NCI-H1092 treated with DMSO at 0.1 percent for 48 hours (cell line): Measurements from ENCODE around the gene FBXL14.

Experiments
- DNase-seq: peaks from one replicate; lab custom pipeline; 2025; lab: John Stamatoyannopoulos, UW

The FBXL14 gene

DNA sequence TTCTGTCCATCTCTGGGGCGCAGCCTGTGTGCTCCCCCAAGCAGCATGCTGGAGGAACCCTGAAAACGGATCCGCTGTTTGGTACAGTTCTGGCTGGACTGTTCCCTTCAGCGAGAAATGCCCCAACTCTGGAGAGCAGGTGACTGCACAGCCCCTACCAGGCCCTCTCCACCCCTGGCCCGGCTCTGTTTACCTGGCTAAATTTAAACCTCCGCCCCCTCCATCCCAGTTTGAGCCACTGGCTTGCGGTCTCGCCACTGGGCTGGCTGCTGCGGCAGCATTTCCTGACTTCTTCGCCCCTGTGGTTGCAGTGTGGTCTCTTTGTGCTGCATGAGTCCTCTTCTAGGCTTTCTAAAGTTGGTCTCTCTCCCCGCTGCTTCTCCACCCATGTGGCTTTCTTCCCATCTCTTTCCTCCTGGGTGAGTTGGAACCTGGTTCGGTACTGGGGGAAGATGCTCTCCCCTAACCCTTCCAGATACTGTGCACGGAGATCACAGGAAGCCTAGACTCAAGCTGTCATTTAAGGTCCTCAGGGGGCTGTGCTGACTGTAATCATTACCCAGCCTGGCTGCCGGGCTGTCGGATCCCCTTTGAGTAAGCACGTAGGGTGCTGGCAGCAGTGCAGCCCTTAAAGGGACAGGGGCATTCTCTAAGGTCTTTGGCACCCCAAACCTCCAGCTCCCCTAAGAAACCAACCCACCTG lies 60.6 kb downstream of the FBXL14 start:
- DNase-seq: no peak

DNA sequence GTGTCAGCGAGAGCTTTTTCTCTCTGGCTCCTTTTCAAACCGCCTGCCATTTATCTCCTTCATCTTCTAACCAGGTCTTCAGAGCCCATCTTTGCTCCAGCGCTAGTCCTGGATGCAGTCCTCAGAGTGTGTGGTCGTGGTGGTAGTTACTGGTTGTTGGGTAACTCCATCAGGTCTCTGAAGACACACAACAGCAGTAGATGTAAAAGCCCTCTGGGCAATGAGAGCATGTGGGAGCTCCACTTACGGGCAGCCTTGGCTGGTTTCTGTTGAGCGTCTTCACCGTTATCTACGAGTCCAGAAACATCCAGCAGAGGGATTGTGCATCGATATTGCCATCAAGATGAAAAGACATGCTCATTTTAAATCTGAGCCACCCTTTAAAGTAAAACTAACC lies 61.2 kb downstream of the FBXL14 start:
- DNase-seq: no peak

DNA sequence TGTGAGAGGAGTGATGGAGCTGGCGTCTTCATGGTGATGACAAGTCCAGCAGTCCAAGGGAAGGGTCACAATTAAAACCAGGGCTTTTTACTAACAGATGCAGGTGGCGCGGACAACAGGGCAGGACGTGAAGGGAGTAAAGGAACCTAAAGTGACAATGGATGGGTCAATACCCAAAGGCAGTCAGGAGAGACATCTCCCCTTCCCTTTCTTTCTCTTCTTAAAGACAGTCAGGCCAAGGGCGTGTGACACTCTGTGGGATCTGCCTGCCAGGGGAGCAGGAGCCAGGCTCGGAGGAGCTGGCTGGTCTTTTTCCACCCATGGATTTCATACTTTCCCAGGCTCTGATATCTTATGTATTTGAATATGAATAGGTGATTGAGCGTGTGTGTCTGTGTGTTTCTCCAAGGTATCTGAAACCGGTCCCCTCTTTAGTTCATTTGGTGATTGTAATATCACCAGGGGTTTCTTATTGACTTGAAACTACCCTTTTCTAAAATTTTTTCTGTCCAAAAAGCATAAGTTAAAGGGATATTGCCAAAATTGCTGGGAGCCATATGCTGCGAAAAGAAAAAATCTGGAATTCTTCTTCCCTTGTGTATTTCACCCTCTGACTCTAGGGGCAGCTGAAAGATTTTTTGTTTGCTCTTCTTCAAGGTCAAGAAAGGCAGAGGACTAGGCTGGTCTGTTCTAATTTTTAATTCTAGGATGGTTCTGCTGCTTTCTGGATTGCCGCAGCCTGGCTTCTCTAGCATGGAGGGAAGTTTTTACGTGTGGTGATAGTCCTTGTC lies 61.8 kb downstream of the FBXL14 start:
- DNase-seq: no peak

DNA sequence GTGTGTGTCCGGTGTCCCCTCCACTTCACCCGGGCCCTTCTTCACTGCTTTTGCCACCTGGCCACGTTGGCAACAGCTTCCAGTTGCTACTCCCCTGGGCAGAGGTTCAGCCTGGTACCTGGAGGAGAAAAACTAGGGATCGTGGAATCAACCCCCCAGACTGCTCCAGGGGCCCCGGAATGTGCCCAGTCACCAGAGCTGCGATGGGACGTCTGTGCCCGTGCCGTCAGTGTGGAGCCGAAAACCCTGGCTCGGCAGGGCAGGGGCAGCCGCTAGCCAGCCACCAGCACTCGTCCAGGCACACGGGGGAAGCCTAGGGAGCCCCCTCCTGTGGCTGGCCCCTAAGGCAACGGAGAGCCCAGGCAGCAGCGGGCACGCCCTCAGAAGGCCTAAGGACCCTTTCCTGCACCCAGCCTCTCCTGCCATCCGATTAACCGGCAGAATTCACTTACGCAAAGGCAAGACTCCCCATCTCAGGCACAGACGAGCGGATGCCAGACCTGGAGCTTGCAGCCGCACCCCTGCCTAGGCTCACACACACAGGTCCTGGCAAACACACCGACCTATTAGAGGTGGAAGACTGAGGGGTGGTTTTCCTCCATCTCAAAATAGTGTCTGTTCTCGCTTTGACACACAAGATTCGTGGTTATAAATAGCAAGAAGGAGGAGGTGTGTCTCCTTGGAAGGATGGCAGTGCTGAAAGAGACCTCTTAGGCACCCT lies 62.6 kb downstream of the FBXL14 start:
- no peak for DNase-seq

DNA sequence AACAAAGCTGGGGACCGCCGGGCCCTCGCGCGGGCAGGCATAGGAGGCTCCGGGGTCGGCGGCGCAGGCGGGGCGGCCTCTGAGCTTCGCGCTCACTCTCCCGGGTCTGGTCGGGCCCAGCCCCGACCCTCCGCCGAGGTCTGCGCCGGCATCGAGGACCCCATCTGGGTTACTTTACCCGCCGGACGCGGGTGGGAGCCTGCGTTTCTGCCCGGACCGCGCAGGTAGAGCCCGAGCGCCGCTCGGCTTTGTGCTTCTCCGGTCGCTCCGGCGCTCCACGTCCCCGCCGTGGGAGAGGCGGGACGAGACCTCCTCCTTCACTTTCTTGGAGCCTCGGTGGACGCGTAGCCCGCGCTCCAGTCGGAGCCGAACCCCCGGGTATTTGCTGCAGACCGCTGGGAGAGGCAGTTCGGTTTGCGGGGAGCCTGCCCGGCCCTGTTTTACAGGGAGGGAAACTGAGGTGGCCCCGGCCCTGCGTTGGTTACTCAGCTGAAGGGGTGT lies 63.2 kb downstream of the FBXL14 start:
- no peak for DNase-seq

DNA sequence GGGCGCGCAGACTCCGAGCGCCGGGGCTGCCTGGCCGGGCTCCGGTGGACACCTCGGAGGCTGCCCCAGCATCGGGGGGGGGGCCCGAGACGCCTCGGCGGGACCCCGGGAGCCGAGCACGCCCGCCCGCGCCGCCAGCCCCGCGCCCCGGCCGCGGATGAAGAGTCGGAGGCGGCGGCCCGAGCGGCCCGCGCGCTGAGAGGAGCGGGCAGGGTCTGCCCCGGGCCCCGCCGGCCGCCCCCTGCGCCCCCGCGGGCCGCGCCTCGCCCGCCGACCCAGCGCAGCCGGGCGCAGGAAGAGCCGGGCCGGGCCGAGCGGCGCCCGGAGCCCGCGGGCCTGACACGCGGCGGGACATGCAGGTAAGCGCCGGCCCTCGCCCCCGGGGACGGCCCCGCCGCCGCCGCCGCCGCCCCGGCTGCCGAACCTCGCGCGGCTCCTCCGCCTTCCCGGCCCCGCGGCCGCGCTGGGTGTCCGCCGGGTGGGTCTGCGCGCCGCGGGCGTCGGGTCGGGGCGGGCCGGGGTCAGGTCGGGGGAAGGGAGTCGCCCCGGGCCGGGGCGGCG lies 63.7 kb downstream of the FBXL14 start:
- DNase-seq: no peak

DNA sequence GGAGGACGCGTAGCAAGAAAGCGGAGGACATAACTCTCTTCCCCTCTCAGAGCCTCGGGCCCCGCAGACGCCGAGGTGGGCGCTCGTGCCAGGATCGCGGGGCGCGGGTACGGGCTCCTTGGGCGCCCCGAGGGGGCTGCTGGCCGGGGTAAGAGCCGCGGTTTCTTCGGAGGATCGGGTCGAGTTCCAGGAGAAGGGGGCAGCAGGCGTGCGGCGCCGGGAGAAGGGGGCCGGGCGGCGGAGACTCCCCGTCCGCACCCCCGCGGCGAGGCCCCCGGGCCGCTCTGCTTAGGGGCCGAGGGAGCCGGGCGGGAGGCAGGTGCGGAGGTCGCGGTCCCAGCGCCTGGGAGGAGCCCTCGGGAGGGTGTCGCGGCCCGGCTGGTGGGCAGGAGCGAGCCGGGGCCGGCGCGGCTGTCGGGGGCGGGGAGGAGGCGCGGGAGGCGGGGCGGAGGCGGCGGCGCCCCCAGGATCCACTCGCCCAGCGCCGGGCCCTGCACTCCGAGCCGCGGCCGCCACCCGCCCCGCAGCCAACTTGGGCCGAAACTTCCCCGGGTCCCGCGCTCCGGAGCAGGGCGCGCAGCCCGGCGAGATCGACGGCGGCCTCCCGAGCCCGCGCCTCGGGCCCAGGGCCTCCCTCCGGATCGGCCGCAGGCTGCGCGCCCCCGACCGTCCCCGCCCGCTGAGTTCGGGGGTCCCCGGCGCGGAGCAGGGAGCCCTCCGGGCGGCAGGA lies 64.4 kb downstream of the FBXL14 start:
- no peak for DNase-seq

DNA sequence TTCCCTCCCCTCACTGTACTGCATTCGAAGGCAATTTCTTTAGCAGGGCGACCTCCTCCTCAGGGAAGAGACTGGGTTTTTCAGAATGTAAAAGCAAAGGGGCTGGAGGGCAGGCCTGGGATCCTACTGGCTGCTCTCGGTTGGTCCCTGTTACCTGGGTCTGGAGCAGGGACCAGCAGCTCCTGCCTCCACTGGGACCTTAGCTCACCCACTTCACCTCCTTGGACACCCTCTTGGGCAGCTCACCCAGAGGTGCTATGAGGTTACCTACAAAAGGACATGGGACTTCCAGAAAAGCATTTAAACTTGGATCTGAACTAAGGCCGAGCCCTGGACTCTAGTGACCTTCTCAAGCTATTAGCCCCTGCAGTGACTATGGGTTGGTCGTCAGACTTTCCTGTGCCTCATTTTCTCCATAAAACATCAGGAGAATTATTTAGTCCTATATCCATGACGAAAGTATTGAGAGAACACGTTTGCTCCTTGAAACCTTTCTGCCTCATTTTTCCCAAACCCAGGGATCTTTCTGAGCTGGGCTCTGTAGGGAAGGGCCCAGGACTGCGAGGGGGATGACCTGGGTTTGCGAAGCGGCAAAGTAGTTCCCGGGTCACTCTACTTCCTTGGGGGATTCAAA lies 65.0 kb downstream of the FBXL14 start:
- DNase-seq: no peak

DNA sequence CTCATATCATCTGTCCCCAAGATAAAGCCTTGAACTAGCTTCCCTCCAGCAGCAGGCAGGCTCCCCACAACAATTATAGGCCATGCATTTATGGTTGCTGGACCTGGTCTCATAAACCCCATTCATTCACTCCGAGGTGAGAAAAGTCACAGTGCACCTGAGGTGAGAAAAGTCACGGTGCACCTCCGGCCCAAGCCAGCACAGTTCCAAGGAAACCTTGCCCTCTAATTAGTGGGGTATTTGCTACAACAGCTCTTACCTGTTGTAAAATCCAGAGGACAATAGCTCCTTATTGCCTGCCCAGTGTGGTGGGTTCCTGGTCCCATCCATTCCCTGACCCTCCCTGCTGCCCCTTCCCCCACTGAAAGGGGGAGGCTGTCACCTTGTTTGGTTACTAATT lies 65.6 kb downstream of the FBXL14 start:
- no peak for DNase-seq

DNA sequence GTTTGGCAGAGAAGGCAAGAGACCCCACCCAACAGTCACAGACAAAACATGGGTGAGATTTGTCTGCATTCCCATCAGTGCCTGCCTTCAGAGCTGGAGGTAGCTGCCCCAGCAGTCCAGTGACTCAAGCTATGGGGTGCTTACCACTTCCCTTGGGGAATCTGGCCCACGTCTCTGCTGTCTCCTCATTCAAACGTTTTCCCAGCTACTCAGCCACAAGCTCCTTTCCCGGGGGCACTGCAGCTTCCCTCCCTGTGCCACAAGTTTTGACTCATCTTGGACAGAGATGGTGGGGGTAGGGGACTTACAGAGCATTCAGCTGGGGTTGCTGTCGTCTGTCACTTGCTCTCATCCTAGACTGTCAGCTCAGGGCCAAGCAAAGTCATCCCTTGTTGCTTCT lies 66.6 kb downstream of the FBXL14 start:
- DNase-seq: no peak

DNA sequence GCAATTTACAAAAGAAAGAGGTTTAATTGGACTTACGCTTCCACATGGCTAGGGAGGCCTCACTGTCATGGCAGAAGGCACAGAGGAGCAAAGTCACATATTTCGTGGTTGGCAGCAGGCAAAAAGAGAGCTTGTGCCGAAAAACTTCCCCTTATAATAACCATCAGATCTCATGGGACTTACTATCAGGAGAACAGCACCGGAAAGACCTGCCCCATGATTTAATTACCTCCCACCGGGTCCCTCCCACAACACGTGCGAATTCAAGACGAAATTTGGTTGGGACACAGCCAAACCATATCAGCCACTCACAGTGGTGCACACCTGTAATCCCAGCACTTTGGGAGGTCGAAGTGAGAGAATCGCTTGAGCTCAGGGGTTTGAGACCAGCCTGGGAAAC lies 68.5 kb downstream of the FBXL14 start:
- no peak for DNase-seq

DNA sequence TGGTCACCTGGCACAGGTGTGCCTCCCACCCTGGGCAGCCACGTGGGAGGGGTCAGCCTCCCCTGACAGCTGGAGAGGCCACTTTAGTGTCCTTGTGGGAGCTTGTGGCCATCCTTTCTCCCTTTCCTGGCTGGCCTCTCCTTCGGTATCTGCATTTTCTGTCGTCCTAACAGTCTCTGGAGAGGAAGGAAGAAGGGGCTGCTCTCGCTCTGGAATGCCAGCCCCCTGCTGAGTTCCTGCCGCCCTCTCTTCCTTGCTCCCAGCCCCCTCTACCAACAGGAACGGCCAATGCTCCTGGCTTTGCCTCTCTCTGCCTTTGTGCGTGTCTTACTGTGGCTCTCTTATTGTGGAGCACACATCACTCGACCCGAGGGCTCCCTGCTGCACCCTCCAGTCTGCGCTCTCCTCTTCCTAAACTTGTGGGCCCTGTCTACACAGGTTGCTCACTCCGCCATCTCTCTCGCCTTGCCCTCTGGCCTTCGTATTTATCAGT lies 70.8 kb downstream of the FBXL14 start:
- no peak for DNase-seq

DNA sequence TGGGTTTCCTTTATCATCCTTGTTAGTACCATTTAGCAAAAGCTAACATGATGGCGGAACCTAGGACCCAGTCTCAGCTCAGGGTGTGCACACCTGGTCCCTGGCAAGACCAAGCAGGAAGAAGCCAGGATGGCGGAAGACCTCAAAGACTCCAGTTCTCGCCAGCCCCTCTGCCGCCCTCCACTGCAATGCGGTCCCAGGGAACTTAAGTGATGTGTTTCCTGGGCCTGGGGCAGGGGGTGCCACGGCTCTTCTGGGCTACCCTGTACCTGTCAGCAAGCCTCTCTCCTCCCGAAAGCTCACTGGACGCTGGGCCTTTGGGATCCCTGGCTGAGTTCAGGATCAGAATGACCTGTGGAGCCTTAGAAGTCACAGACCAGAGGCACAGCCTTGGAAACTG lies 71.3 kb downstream of the FBXL14 start:
- DNase-seq: no peak

DNA sequence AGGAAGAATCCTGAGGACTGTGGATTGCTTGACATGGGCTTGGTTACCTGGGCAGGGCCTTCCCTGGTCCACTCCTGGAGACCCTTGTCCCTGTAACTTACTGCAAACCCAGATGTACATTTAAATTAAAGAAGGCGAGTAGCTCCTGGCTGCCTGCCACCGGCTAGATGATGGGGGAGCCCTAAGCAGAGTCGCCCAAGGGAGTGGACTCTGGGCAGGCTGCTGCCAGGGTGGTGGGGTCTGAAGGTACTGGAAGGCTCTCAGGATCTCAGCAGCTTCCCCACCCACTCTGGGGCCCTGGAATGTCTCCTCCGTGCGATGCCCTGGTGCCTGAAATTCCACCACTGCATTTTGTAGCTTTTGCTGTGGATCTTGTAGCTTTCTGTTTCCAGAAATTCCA lies 74.7 kb downstream of the FBXL14 start:
- no peak for DNase-seq

DNA sequence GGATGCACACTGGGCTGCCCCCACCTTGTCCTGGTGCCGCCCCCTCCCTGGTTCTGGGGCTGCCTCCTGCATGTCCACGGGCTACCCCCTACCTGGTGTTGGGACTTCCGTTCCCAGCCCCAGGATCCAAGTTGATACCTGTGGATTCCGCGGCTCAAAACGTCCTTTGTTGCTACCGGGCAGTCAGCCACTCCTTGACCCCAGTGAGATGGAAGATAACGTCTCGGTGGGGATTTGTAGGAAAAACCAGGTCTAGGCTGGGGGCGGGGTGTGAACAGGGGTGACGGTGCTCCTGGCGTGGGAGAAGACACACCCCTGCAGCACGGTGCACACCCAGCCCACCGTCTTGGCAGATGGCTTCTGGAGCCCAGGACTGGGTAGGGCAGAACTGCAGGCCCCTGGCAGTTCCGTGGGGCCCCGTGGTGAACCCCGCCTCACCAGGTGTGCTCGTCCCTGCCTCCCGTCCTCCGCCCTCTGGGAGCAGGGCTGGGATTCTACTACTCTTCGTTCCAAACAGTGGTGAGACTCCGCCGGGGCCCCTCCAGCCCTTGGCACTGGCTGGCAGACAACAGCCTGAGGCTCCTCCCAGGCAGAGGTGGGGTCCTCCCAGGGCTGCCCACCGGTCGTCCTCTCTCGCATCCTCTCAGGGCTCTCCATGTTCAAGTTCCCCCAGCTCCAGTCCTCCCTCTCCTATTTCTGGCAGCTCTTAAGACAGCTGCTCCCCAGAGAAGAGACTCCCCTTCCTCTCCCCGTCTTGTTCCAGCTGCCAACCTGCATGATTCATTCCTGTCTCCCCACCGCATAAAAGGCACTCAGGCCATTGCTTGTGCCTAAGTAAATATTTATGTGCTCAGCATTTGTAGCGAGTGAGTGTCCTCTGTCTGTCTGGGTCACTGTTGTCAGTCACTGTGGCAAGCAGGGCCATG lies 75.5 kb downstream of the FBXL14 start:
- DNase-seq: peak; percentile 49

DNA sequence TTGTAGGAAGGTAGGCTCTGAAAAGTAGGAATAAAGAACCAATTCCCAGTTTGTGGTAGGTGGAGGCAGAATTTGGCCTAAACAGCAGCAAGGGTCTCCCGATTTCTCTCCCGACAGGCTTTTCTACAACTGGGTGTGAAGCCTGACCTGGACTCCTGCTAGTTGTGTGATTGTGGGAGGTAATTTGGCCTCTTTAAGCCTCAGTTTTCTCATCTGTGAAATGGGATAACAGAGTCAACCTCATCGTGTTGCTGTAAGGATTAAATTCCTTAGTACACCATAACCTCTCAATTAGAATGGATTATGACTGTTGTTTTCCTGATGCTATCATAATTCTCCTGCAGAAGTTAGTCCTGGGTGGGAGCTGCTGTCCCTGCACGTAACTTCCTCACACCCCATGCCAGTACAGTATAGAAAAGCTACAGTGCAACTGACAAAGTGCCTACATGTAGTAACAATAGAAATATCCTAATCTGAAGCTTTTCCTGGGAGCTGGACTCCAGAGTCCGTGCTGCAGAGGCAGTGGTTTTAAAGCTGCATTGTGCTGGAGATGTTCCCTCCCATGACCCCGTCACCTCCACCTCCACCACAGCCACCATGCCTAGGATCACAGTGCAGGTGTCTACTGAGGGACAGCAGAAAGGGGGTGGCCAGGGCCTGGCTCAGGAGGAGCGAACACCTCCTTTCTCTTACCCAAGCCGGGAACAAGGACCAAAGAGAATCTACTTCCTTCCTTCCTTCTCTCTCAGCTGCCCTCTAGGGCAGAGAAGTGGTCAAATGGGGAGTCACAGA lies 76.5 kb downstream of the FBXL14 start:
- DNase-seq: no peak

DNA sequence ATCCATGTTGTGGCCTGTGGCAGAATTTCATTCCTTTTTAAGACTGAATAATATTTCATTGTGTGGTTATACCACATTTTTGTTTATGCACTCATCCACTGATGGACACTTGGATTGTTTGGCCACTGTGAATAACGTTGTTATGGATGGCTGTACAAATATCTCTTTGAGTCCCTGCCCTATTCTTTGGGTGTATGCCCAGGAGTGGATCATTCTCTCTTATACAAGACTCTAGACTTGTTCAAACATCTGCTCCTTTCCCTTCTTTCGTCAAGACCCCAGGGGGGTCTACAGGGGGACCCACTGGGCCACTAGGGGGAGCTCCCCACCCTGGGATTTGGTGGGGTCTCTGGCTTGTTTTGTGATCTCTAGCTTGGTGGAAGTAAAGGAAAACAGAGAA lies 77.4 kb downstream of the FBXL14 start:
- peak; percentile 30 for DNase-seq
